Neutrophil (primary cell): ENCODE data around the gene KRTAP9-6.
"Not testable (repeated sequence)": the region's sequence is repeated elsewhere in the genome, so short reads cannot be mapped to it uniquely, and the experiment has no call there.

ENCODE experiments used
- H3K27ac ChIP-seq: fragments of 200-600 bp; sonication (generic); 2 replicates; pipeline ENCODE4 v1.5.1; 2016; ENCODE audit warnings: mild to moderate bottlenecking, moderate library complexity
- H3K27me3 ChIP-seq: fragments of 200-600 bp; sonication (generic); 2 replicates; pipeline ENCODE4 v1.6.0; 2016; ENCODE audit warnings: mild to moderate bottlenecking
- H3K36me3 ChIP-seq: fragments of 200-600 bp; sonication (generic); 2 replicates; pipeline ENCODE4 v1.5.1; 2017
- H3K4me1 ChIP-seq, 2 experiments: fragments of 200-600 bp in 1 of 2; sonication (generic) in 1 of 2; 1 replicate in 1 of 2; 2 replicates in 1 of 2; pipeline versions ENCODE4 v1.5.1 to v1.6.1; 2013 to 2016; ENCODE audit warnings: low read depth in 1 of 2, low read length in 1 of 2, mild to moderate bottlenecking in 1 of 2, moderate library complexity in 1 of 2; ENCODE audit not compliant: control insufficient read depth in 1 of 2, insufficient read depth in 1 of 2
- H3K4me3 ChIP-seq, 2 experiments: fragments of 200-600 bp in 1 of 2; sonication (generic) in 1 of 2; 1 replicate in 1 of 2; 2 replicates in 1 of 2; pipeline ENCODE4 v1.5.1; 2013 to 2016; ENCODE audit warnings: low read depth in 1 of 2, low read length in 1 of 2, mild to moderate bottlenecking in 1 of 2, moderate library complexity in 1 of 2
- H3K9me3 ChIP-seq: fragments of 200-600 bp; sonication (generic); 2 replicates; pipeline ENCODE4 v1.5.1; 2016
- CTCF ChIP-seq: fragments of 200-600 bp; sonication (generic); IDR thresholded peaks from 2 replicates; pipeline ENCODE4 v1.5.1; 2016; ENCODE audit warnings: antibody characterized with exemption

The KRTAP9-6 gene

GRCh38 chr17:41267711-41268110, 2.5 kb downstream of the KRTAP9-6 start:
- no peak overlapping the region for H3K4me3 ChIP-seq
- no peaks in the 10 kb centered on the region for H3K36me3 ChIP-seq
- no peaks in the 10 kb centered on the region for H3K4me1 ChIP-seq
- peaks cover 18% of the 10 kb centered on the region for H3K27me3 ChIP-seq
- H3K9me3 ChIP-seq = no peaks in the 10 kb centered on the region
- H3K27ac ChIP-seq = no peak overlapping the region
- TF ChIP-seq CTCF = no peak

GRCh38 chr17:41271323-41271722, 6.1 kb downstream of the KRTAP9-6 start:
- not testable (repeated sequence) for H3K4me1 ChIP-seq

GRCh38 chr17:41271858-41272257, 6.7 kb downstream of the KRTAP9-6 start:
- TF ChIP-seq CTCF = no peak
- Histone ChIP-seq H3K4me3 (no peak overlapping the region), H3K36me3 (no peaks in the 10 kb centered on the region), H3K27me3 (peaks cover 9% of the 10 kb centered on the region), H3K27ac (no peak overlapping the region), H3K4me1 (no peaks in the 10 kb centered on the region), H3K9me3 (no peaks in the 10 kb centered on the region)

More at GRCh38 chr17:41271323-41271722, 6.1 kb downstream of the KRTAP9-6 start:
- H3K4me3 ChIP-seq, H3K9me3 ChIP-seq, H3K27me3 ChIP-seq, H3K27ac ChIP-seq, H3K36me3 ChIP-seq: not testable (repeated sequence)

- H3K27me3 ChIP-seq = peaks cover 21% of the 10 kb centered on the region
- H3K27ac ChIP-seq, H3K4me3 ChIP-seq, H3K9me3 ChIP-seq, H3K4me1 ChIP-seq, H3K36me3 ChIP-seq: not testable (repeated sequence)
These were observed 10.5 kb downstream of the KRTAP9-6 start, which contains the start of gene KRTAP9-7 for GRCh38 chr17:41275648-41276190. KRTAP9-7 (plus strand) TSS chr17:41275698; CDS start chr17:41275698, 0 bp downstream.

- Histone ChIP-seq H3K4me1 (peaks cover under 1% of the 10 kb centered on the region in 2 experiments), H3K4me3 (no peak overlapping the region), H3K9me3 (no peaks in the 10 kb centered on the region), H3K27me3 (peaks cover 21% of the 10 kb centered on the region), H3K36me3 (no peaks in the 10 kb centered on the region), H3K27ac (no peak overlapping the region)
- no peak for TF ChIP-seq CTCF
These were observed 13.2 kb downstream of the KRTAP9-6 start for GRCh38 chr17:41278176-41278955.

GRCh38 chr17:41284043-41284442, 18.9 kb downstream of the KRTAP9-6 start:
- no peak overlapping the region for H3K4me3 ChIP-seq
- H3K36me3 ChIP-seq = no peaks in the 10 kb centered on the region
- TF ChIP-seq CTCF = no peak
- H3K27me3 ChIP-seq = no peaks in the 10 kb centered on the region
- H3K27ac ChIP-seq = peak overlapping the region; percentile 64
- H3K9me3 ChIP-seq = no peaks in the 10 kb centered on the region
- H3K4me1 ChIP-seq = peaks cover 44% of the 10 kb centered on the region in 2 experiments
